GM19395 (cell line): ENCODE results near the gene PKP4.
A peak's percentile ranks its signal among the peaks of the same experiment; 100 is the strongest.

Experiments used
- ATAC-seq: cut with Tn5 transposase; IDR thresholded peaks from one replicate; pipeline ENCODE4 v1.9.1; 2021; ENCODE audit warnings: mild to moderate bottlenecking, moderate library complexity; ENCODE audit not compliant: unreplicated experiment

PKP4 gene

GRCh38 chr2:158533009-158533408 lies 76.3 kb downstream of the PKP4 start:
- no peak for ATAC-seq

- ATAC-seq, result no peak
Measured at GRCh38 chr2:158539176-158540005, 82.6 kb downstream of the PKP4 start.

- ATAC-seq, result no peak
Measured at GRCh38 chr2:158542577-158542976, 85.8 kb downstream of the PKP4 start.

GRCh38 chr2:158543957-158544356 lies 87.2 kb downstream of the PKP4 start:
- ATAC-seq, result no peak

- no peak for ATAC-seq
Measured at GRCh38 chr2:158544998-158545397, 88.2 kb downstream of the PKP4 start.

GRCh38 chr2:158546412-158547144 lies 89.8 kb downstream of the PKP4 start:
- ATAC-seq, result peak; percentile 83

- ATAC-seq, result no peak
Measured at GRCh38 chr2:158553257-158553656, 96.5 kb downstream of the PKP4 start.

- no peak for ATAC-seq
Measured at GRCh38 chr2:158554996-158555395, 98.2 kb downstream of the PKP4 start.

- no peak for ATAC-seq
Measured at GRCh38 chr2:158556124-158556523, 99.4 kb downstream of the PKP4 start.

- no peak for ATAC-seq
Measured at GRCh38 chr2:158557752-158558151, 101.0 kb downstream of the PKP4 start.

GRCh38 chr2:158559252-158559651 lies 102.5 kb downstream of the PKP4 start:
- no peak for ATAC-seq

GRCh38 chr2:158560259-158560658 lies 103.5 kb downstream of the PKP4 start:
- ATAC-seq, result no peak

- no peak for ATAC-seq
Measured at GRCh38 chr2:158561054-158561453, 104.3 kb downstream of the PKP4 start.

- ATAC-seq, result no peak
Measured at GRCh38 chr2:158567208-158567607, 110.5 kb downstream of the PKP4 start.

GRCh38 chr2:158569284-158569683 lies 112.5 kb downstream of the PKP4 start:
- ATAC-seq, result no peak

GRCh38 chr2:158570869-158571268 lies 114.1 kb downstream of the PKP4 start:
- no peak for ATAC-seq

- no peak for ATAC-seq
Measured at GRCh38 chr2:158573739-158574138, 117.0 kb downstream of the PKP4 start.

GRCh38 chr2:158575051-158575635 lies 118.4 kb downstream of the PKP4 start:
- no peak for ATAC-seq

- ATAC-seq, result no peak
Measured at GRCh38 chr2:158577141-158577540, 120.4 kb downstream of the PKP4 start.

- ATAC-seq, result peak; percentile 95
Measured at GRCh38 chr2:158578703-158579330, 122.1 kb downstream of the PKP4 start.

- no peak for ATAC-seq
Measured at GRCh38 chr2:158579928-158580327, 123.2 kb downstream of the PKP4 start.
